Stomach (tissue), 4 donors: Measurements from ENCODE around the gene CST5.

ENCODE experiments used
- CTCF ChIP-seq, 7 experiments: fragments of 450-650 bp in 4 of 7; fragments of 200-600 bp in 3 of 7; sonication (generic) in 3 of 7; IDR thresholded peaks; one replicate each; pipeline ENCODE4 v1.5.1; 2016 to 2019; ENCODE audit warnings: antibody characterized with exemption in 7 of 7, control low read depth in 2 of 7, mild to moderate bottlenecking in 1 of 7
- EP300 ChIP-seq: sonication (generic); formaldehyde crosslinking; IDR thresholded peaks from one replicate; pipeline ENCODE4 v1.6.1; 2017; ENCODE audit warnings: antibody characterized with exemption
- POLR2A ChIP-seq, 4 donors: fragments of 450-650 bp; IDR thresholded peaks; one replicate each; pipeline ENCODE4 v1.6.1; 2016; ENCODE audit warnings: antibody characterized with exemption in 4 of 4, control low read depth in 2 of 4, mild to moderate bottlenecking in 1 of 4, moderate library complexity in 1 of 4
- POLR2AphosphoS5 ChIP-seq, 3 donors: sonication (generic); formaldehyde crosslinking; IDR thresholded peaks; one replicate each; pipeline ENCODE4 v1.6.1; 2016; ENCODE audit warnings: antibody characterized with exemption in 3 of 3

GRCh38 chr20:23856736-23857135 lies 22.8 kb downstream of the CST5 start:
- TF ChIP-seq CTCF (IDR thresholded peaks at IDR 0.05) (no peak), POLR2A (IDR thresholded peaks at IDR 0.05) (no peak), POLR2AphosphoS5 (IDR thresholded peaks at IDR 0.05) (no peak), EP300 (no peak)
